H1 (cell line): ENCODE data around the gene PELI2.

Experiments used
- CTCF ChIP-seq, 3 experiments: IDR thresholded peaks; 1 replicate in 2 of 3; 2 replicates in 1 of 3; pipeline versions ENCODE4 v1.5.1 to v1.6.1; 2011; ENCODE audit warnings: low read length in 3 of 3, mild to moderate bottlenecking in 3 of 3, inconsistent platforms in 2 of 3, low read depth in 1 of 3, moderate library complexity in 1 of 3; ENCODE audit not compliant: insufficient read depth in 1 of 3; ENCODE audit errors: control extremely low read depth in 1 of 3
- EZH2 ChIP-seq: fragments of 200-600 bp; sonication (generic); IDR thresholded peaks from 2 replicates; pipeline ENCODE4 v1.7.1; 2012; ENCODE audit warnings: low read depth, mild to moderate bottlenecking, moderate library complexity, low read length, inconsistent platforms; ENCODE audit not compliant: severe bottlenecking
- TCF12 ChIP-seq: IDR thresholded peaks from 2 replicates; pipeline ENCODE4 v1.6.1; 2011; ENCODE audit warnings: low read depth, mild to moderate bottlenecking, low read length

- no peak for TF ChIP-seq TCF12
- TF ChIP-seq CTCF (IDR thresholded peaks at IDR 0.05; ENCODE audit: control extremely low read depth in 1 of 3, insufficient read depth in 1 of 3, low read depth in 1 of 3, low read length in 3 of 3), result no peak
- TF ChIP-seq EZH2, result no peak
These were observed 98.6 kb downstream of the PELI2 start for GRCh38 chr14:56216626-56217379.
